D721Med (cell line): ENCODE results near the gene ZNF664.
A peak's percentile ranks its signal among the peaks of the same experiment; 100 is the strongest.

ENCODE experiments used
- DNase-seq: peaks from one replicate; pipeline ENCODE4 v3.0.0; 2011; ENCODE audit warnings: low spot score; ENCODE audit not compliant: insufficient read length
- FAIRE-seq: peaks from 2 replicates; lab custom pipeline; 2011; peaks lifted over from hg19 to GRCh38; lab: Jason Lieb, UNC
- CTCF ChIP-seq: IDR thresholded peaks from 2 replicates; pipeline ENCODE4 v1.5.1; 2012; ENCODE audit warnings: mild to moderate bottlenecking, control low read depth; ENCODE audit not compliant: insufficient read depth; ENCODE audit errors: missing control alignments

The ZNF664 gene

DNA sequence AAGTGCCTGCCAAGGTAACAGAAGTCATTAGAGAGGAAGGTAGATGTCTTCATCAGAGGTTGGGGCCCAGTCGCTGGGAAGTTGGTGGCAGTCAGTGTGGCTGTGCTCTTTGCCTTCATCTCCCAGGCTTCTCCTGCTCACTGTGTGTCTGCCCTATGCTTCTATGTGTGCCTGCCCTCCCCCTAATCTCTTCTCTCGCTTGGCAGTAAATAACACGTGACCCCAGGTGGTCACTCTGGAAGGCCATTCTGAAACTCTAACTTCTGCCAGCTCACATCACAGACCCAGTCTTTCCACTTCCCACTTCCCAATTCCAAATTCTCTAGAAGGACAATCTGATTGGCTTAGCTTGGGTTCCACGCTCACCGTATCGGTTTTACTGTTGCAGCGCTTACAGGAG is 9.3 kb downstream of the ZNF664 start:
- TF ChIP-seq CTCF: no peak
- FAIRE-seq (no peak), DNase-seq (no peak)

GRCh38 chr12:123983822-123984485 is 10.9 kb downstream of the ZNF664 start:
- FAIRE-seq: peak; percentile 67
- DNase-seq: no peak

GRCh38 chr12:123984903-123985302 is 11.9 kb downstream of the ZNF664 start:
- no peak for TF ChIP-seq CTCF
- DNase-seq (no peak), FAIRE-seq (no peak)

More at GRCh38 chr12:123983822-123984485, 10.9 kb downstream of the ZNF664 start:
- TF ChIP-seq CTCF: peak; percentile 62

DNA sequence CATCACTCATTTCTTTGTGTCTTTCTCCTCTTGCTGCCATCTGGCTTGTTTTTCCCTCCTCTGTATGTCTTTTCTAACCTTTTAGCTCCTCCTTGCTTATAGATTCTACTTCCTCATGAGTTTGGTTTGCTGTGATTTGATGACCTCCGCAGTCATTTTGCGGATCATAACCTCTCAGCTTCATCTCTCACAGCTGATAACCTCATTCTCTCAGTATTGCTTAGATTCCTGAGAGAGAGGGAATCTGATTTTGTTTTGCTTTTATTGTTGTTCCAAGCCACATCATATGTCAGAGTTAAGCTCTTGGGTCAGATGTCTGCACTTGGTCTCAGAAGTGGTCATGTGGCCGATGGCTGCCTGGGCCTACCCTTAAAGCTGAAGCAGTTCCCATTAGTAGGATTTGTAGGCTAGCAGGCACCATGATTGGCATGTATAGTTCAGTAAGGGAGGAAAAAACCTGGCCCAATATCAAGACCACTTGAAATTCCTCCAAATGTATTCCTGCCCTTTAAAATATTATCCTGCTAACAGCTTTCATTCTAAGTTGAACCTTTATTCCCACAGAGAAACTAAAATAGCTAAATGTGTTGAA is 13.5 kb downstream of the ZNF664 start:
- DNase-seq (no peak), FAIRE-seq (no peak)
- no peak for TF ChIP-seq CTCF

DNA sequence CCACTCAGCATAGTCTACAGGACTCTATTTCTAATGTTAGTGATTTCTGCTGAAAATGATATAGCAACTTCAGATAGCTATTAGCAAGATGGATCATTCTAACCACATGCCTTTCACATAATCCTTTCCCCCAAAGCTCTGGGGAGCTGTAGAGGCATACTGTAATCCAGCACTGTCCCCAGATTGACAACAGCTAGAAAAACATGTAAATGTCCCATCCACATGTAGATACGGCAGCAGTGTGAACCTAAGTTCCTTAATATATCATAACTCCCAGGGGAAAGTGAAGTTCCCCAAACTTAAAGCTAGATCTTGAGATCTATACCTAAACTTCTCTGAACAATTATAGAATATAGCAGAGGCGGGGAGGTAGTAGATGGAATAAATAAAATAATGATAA is 14.0 kb downstream of the ZNF664 start:
- no peak for FAIRE-seq
- TF ChIP-seq CTCF: no peak

GRCh38 chr12:123989168-123989567 is 16.2 kb downstream of the ZNF664 start:
- FAIRE-seq: no peak
- TF ChIP-seq CTCF: no peak
- DNase-seq: no peak

More for the DNA sequence above, 14.0 kb downstream of the ZNF664 start:
- DNase-seq: no peak

- no peak for FAIRE-seq
- no peak for DNase-seq
- TF ChIP-seq CTCF: no peak
These were observed 16.7 kb downstream of the ZNF664 start for GRCh38 chr12:123989753-123990152.
